ENCODE measurements around the gene TRPM4.
A peak's percentile ranks its signal among the peaks of the same experiment; 100 is the strongest.
"Not testable (repeated sequence)": the region's sequence is repeated elsewhere in the genome, so short reads cannot be mapped to it uniquely, and the experiment has no call there.

Gene TRPM4

GRCh38 chr19:49151267-49152118, 6.1 kb upstream of the TRPM4 start:
- DNase-seq (ENCODE audit: low spot score), result peak; percentile 66

DNA sequence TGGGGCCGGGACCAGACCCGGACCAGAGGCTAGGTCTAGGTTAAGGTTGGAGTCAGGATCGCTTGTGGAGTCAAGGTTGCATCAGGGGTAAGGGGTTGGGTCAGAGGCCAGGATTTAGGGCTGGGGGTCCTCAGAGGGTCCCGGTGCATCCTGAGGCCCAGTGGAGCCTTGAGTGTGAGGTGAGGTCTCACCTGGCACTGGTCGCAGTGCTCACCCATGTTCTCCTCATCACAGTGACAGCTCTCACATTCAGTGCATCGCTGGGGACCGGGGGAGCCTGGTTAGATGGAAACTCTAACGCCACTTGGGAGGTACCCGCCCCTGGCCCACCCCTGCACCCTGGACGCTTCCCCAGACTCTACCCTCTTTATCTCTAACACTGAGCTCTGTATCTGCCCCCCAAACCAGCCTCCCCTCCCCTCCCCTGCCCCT, 5.5 kb upstream of the TRPM4 start:
- no peak for DNase-seq (ENCODE audit: low spot score)

DNA sequence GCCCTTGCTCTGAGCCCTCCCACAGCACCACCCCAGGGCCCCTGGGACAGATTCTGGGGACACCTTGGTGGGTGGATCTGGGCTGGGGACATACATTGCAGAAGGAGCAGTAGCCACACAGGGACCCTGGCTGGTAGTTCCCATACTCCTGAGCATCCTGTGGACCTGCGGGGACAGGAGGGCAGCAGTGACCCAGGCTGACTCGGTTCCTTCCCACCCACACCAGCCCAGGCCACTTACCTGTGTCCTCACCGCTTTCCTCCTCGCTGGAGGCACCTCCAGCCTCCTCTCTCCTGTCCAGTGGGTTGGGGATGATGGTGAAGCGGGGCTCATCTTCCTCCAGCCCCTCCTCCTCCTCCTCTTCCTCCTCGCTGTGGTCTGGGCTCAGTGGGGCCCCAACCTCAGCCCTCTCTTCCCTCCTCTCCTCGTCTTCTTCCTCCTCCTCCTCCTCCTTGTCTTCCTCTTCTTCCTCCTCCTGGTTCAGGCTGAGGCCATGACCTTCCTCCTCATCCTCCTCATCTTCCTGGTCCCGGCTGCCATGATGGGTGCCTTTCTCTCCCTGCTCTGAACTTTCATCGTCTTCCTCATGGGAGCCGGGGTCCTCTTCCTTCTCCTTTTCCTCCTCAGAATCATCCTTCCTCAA, 4.3 kb upstream of the TRPM4 start:
- DNase-seq (ENCODE audit: low spot score), result no peak

GRCh38 chr19:49154279-49154678, 3.3 kb upstream of the TRPM4 start:
- no peak for DNase-seq (ENCODE audit: low spot score)

DNA sequence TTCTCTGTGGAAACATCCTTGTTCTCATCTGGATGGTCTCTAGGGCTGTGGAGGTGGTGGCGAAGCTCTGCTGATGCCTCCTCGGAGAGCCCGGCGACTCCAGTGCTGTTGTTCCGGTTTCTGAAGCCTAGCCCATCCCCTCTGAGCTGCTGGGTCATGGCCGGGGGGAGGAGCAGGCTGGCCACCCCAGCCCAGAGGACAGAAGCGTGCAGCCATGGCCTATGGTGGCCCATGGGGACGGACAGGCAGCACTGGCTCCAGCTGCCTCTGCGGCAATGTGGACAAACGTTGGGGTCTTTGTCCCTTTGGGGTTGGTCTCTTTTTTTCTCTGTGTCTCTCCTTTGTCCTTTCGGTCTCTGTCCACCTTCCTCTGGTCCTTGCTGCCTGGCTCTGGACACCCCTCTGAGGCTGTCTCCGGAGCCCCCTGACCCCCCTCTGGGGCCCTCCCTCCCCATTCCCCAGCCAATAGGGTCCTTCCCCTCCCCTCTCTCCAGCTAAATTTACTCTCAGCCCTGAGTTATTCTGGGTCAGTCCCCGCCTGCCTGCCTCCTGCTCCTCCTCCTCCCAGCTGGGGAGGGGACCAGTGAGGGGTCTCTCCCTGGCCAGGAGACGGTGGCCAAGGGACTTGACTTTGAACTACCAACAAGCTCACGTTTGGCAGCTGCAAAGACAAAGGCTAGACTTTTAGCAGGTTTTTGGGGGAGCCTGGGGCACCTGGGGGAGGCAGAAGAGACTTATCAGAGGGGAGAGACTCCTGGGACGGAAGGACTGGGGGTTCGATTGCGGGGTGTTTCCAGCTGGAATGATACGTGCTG, 2.4 kb upstream of the TRPM4 start, which contains the start of gene HRC:
HRC (minus strand) TSS at position 392 of the 815 bp plus-strand sequence; CDS start at position 233, 159 bp downstream.
- DNase-seq (ENCODE audit: low spot score), result no peak

GRCh38 chr19:49155820-49156346, 1.7 kb upstream of the TRPM4 start:
- DNase-seq (ENCODE audit: low spot score), result no peak

- no peak for DNase-seq (ENCODE audit: low spot score)
Observed at GRCh38 chr19:49160450-49161189, 3.0 kb downstream of the TRPM4 start.

- DNase-seq (ENCODE audit: low spot score), result no peak
Observed at GRCh38 chr19:49161987-49162386, 4.4 kb downstream of the TRPM4 start.

- DNase-seq (ENCODE audit: low spot score), result no peak
Observed at GRCh38 chr19:49165111-49165750, 7.6 kb downstream of the TRPM4 start.

DNA sequence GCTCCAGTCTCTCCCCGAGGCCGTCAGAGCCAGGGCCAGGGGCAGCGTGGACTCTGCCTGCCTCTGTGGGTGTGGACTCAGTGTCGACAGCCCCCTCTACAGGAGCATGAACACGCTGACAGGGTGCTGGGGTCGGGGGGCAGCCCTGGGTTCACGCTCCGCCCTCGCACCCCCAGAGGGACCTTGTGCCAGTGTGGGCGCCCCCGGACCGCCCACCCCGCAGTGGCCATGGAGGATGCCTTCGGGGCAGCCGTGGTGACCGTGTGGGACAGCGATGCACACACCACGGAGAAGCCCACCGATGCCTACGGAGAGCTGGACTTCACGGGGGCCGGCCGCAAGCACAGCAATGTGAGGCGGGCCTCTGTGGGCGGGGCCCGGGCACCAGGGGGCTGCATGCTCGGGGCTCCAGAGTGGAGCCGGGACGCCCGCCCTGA, 8.3 kb downstream of the TRPM4 start:
- DNase-seq (ENCODE audit: low spot score), result no peak

- DNase-seq (ENCODE audit: low spot score), result no peak
Observed at GRCh38 chr19:49167857-49168409, 10.3 kb downstream of the TRPM4 start.

DNA sequence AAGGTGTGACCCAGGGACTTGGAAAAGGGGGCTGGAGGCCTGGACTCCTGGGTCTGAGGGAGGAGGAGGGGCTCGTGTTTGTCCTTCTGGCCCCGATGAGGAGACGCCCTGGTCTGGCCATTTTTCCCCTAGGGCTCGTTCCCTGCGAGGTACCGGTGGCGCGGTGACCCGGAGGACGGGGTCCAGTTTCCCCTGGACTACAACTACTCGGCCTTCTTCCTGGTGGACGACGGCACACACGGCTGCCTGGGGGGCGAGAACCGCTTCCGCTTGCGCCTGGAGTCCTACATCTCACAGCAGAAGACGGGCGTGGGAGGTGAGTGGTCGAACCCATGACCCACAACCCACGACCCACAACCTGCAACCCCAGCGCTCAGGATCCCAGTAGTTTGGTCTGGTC, 10.8 kb downstream of the TRPM4 start:
- no peak for DNase-seq (ENCODE audit: low spot score)

GRCh38 chr19:49173198-49173597, 15.6 kb downstream of the TRPM4 start:
- DNase-seq (ENCODE audit: low spot score), result no peak

DNA sequence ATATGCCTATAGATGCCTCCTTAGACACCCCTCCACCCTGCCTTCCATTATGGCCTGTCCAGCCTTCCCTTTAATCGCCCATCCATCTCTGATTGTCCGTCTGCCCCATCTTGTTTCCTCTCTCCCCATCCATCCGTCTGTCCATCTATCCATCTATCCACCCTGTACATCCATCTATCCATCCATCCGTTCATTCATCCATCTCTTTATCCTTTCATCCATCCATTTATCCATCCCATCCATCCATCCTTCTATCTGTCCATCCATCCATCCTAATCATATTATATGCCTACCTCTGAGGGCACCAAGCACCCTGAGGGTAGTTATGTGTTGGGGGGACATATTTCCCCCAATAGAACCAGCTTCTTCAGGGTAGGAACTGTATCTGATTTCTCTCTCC, 23.1 kb downstream of the TRPM4 start:
- no peak for DNase-seq (ENCODE audit: low spot score)

DNA sequence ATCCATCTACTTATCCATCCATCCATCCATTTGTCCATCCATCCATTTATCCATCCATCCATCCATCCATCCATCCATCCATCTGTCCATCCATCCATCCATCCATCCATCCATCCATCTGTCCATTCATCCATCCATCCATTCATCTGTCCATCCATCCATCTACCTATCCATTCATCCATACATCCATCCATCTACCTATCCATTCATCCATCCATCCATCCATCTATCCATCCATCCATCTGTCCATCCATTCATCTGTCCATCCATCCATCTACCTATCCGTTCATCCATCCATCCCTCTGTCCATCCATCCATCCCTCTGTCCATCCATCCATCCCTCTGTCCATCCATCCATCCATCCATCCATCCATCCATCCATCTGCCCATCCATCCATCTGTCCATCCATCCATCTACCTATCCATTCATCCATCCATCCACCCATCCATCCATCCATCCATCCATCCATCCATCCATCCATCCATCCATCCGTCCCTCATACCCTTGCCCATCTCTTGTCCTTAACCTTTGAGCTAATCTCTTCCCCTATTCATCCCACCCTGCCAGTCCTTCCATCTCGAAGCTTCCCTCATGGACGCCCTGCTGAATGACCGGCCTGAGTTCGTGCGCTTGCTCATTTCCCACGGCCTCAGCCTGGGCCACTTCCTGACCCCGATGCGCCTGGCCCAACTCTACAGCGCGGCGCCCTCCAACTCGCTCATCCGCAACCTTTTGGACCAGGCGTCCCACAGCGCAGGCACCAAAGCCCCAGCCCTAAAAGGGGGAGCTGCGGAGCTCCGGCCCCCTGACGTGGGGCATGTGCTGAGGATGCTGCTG, 24.6 kb downstream of the TRPM4 start:
- not testable (repeated sequence) for DNase-seq (ENCODE audit: low spot score)

GRCh38 chr19:49182848-49183375, 25.3 kb downstream of the TRPM4 start:
- DNase-seq (ENCODE audit: low spot score), result no peak

DNA sequence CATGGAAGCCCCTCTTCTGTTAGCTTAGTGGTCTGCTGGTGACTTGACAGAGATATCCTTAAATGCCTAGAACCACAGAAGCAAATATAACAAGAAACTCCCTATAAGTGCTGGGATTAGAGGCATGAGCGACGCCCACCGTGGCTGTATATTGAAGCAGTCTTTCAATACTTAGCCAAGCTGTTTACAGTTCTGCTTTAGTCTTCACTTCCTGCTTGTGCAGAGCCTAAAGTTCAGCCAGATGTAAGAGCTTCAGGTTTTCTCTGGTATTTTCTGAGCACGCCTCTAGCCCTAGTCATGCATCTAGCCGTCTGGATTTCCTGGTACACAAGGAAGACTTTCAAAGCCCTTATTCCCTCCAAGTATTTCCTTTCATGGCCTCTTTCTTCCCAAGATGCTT, 28.5 kb downstream of the TRPM4 start:
- no peak for DNase-seq (ENCODE audit: low spot score)

- DNase-seq (ENCODE audit: low spot score), result no peak
Observed at GRCh38 chr19:49188626-49189200, 31.1 kb downstream of the TRPM4 start.

- no peak for DNase-seq (ENCODE audit: low spot score)
Observed at GRCh38 chr19:49189259-49189658, 31.7 kb downstream of the TRPM4 start.

Measured in HuH-7.5 (cell line).